C4-2B (cell line): ENCODE results near the gene ITGB1.

ENCODE experiments used
- CTCF ChIP-seq: fragments of 450-650 bp; conservative IDR thresholded peaks from 2 replicates; pipeline ENCODE4 v1.5.1; 2017; ENCODE audit warnings: mild to moderate bottlenecking
- ZFX ChIP-seq: fragments of 450-650 bp; IDR thresholded peaks from 2 replicates; pipeline ENCODE4 v1.6.1; 2017

- TF ChIP-seq CTCF (no peak), ZFX (no peak)
Measured at GRCh38 chr10:32887481-32887880, 70.5 kb downstream of the ITGB1 start.
